NCI-H1092 treated with DMSO at 0.1 percent for 48 hours (cell line): ENCODE results near the gene C14orf93.
A peak's percentile ranks its signal among the peaks of the same experiment; 100 is the strongest.

ENCODE experiments used
- DNase-seq: peaks from one replicate; lab custom pipeline; 2025; lab: John Stamatoyannopoulos, UW

The C14orf93 gene

GRCh38 chr14:22994762-22995275 is 15.1 kb downstream of the C14orf93 start:
- peak; percentile 45 for DNase-seq

GRCh38 chr14:22993517-22993916 is 16.4 kb downstream of the C14orf93 start:
- no peak for DNase-seq

DNA sequence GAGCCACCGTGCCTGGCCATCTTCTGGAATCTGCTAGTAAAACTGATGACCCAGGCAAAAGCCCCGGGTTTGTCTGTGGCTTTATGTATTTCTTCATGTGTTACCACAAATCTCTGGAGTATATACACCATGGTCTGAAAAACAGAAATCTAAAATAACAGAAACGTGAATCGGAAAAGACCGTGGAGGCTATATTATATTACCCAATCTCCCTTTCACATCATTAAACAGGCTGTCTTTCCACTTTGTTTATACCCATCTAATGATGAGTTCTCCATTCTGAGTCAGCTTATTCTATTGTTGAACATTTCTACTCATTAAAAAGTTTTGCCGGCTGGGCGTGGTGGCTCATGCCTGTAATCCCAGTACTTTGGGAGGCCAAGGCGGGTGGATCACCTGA is 18.1 kb downstream of the C14orf93 start:
- no peak for DNase-seq

- DNase-seq, result no peak
Measured at GRCh38 chr14:22987291-22987690, 22.7 kb downstream of the C14orf93 start.

DNA sequence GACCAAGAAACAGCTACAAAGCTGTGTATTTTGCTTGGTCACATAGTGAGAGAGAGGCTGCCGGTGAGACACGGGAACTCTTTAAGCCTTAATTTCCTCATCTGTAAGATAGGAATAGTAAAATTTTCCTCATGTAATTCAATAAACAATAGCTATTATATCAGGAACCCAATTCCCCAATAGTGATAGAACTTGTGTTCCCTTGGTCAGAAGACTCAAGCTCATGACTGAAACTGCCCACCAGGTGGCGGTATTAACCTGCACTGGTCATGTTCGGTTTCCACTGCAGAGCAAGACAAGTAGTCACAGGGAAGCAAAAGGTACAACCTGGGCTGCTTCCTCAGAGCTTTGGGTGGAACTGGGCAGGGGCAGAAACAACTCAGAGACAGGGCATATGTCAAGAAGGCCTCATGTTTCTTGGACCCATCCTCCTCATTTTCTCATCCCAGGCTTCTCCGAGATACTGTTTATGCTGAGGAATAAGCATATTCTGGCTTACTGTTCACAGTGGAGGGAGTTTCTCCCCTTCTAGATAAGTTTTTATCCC is 23.4 kb downstream of the C14orf93 start:
- DNase-seq, result peak; percentile 69

DNA sequence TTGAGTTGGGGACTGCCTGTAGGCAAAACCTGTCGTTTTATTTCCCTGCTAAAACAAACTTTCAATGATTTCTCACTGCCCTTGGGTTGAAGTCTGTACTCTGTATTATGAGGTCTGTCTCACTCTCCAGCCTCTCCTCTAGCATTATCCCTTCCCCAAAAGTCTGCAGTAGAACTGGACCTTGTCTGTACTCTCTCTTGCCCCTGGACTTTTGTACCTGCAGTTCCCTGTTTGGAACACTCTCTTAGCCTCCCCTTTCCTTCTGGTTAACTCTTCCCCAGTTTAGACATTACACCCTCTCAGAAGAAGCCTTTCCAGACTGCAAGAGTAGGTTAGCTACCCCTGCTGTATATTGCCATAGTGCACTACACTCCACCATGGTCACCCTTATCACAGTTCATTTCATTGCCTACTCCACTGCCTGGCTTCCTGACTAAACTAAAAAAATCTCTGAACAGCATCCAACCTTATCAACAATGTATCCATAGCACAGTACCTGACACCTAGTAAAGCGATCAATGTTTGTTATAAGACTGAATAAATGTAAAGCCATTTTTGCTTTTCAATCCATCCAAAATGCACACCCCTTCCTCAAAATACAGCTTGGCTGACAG is 23.9 kb downstream of the C14orf93 start:
- no peak for DNase-seq

DNA sequence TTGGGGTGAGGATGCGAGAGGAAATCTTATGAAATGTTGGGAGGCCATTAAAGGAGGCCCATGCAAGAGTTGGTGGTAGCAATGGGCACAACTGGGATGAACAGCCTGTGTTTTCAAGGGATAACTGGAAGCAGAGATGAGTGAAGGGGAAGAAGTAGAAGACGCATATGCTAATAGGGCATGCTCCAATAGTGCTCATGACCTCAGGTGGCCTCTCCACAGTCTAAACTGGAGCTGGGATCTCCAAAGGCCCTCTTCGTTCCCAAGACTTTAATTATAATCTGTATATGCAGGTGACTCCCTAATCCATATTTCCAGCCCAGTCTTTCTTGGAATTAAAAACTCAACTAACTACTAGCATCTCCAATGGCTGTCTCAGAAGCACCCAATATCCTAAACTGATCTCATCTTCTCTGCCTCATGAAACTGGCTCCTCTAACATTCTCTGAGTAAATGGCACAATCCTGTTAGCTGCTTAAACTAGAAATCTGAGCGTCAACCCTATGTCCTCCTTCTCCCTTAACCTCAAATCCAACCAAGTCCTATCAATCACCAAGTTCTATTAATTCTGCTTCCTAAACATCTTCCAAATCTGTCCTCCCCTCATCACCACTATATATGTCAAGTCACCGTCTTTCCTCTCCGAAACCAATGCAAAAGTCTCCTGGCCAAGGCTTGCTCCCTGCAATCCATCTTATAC is 24.8 kb downstream of the C14orf93 start:
- DNase-seq, result no peak

- no peak for DNase-seq
Measured at GRCh38 chr14:22982477-22983245, 27.3 kb downstream of the C14orf93 start, which contains the start of gene AJUBA. AJUBA (minus strand) TSS chr14:22982551; CDS start chr14:22982266, 285 bp downstream.

DNA sequence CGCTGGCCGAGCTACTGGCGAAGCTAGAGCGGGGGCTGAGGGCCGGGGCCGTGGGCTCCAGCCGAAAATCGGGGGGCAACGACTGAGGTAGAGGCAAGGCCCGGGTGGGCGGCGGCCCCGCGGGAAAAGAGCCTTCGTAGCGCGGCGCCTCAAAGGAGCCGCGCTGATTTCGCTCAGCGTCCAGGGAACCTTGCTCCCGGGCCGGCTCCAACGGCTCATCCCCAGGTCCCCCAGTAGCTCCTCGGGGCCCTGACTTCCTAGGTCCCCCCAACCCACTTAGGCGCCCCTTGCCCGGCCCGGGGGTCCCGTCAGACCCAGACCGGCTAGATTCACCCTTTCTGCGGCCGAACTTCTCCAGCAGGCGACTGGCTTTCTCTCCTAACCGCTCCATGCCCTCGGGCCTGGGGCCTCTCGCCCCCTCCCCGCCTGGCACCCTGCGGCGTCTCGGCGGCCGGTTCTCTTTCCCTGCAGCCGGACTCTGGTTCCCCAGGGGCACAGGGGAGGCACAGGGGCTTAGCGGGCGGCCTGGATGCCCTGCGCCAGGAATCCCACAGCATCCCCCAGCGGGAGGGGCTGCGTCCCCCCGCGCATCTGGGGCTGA is 28.0 kb downstream of the C14orf93 start:
- DNase-seq, result no peak

- no peak for DNase-seq
Measured at GRCh38 chr14:22981090-22981875, 28.7 kb downstream of the C14orf93 start.

GRCh38 chr14:22980672-22981089 is 29.3 kb downstream of the C14orf93 start:
- DNase-seq, result no peak

DNA sequence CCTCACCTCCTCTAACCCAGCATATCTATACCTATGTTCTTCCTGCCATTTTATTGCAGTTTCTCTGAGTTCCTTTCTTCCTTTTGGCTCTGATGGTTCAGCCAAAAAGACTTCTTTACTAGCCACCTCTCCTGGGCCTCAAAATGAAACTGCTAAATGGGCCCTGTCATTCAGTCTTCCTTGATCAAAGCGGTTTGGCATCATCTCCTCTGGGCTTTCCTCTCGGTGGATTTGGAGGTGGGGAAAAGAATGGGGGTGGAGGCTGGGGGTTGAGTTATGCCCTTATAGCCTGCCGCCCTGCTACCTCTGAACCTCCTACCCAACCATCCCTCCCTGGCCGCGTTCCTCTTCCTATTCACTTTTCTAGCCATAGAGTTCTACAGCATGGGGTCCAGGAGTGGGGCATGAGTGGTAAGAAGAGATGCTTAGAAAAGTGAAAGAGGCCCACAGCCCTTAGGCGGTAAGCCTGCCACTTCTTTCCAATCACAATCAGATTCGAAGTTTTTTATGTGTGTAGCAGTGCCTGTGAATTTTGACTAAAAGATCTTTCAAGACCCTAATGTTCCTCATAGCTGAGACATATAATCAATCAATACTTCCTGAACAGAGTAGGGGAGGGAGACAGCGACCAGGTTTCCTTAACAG is 30.1 kb downstream of the C14orf93 start:
- no peak for DNase-seq

DNA sequence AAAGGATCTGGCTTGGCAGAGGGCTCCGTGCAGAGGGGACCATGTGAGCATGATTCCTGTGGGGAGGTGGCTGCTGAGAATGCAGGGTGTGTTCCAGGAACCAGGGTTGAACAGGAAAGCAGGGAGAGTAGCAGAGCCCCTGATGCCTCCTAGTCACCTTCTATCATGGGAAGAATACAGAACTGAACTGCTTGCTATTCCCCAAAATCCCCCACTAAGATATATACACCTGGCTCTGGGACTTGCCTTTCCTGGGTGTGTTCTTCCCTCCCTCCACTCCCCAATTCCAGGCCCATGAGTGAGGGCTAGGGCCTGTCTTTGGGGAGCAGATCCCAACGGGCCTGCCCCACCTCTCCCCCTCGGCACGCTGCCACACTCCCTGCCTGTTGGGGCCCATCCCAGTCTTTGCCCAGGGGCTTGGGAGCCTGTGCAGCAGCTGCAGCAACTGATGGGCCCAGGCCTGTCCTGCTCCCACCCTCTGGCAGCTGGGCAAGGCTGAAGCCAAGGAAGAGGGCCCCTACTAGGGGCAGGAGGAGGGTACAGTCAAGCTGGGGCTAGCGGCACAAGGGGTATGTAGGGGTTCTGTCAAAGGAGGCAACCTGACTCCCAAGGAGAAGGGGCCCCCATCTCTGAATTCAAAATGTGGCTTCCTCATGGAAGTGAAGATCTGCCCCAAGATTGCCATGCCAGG is 30.8 kb downstream of the C14orf93 start:
- no peak for DNase-seq

- DNase-seq, result no peak
Measured at GRCh38 chr14:22978487-22978837, 31.5 kb downstream of the C14orf93 start.

- DNase-seq, result no peak
Measured at GRCh38 chr14:22977684-22978486, 32.1 kb downstream of the C14orf93 start.

GRCh38 chr14:22977434-22977683 is 32.6 kb downstream of the C14orf93 start:
- no peak for DNase-seq

DNA sequence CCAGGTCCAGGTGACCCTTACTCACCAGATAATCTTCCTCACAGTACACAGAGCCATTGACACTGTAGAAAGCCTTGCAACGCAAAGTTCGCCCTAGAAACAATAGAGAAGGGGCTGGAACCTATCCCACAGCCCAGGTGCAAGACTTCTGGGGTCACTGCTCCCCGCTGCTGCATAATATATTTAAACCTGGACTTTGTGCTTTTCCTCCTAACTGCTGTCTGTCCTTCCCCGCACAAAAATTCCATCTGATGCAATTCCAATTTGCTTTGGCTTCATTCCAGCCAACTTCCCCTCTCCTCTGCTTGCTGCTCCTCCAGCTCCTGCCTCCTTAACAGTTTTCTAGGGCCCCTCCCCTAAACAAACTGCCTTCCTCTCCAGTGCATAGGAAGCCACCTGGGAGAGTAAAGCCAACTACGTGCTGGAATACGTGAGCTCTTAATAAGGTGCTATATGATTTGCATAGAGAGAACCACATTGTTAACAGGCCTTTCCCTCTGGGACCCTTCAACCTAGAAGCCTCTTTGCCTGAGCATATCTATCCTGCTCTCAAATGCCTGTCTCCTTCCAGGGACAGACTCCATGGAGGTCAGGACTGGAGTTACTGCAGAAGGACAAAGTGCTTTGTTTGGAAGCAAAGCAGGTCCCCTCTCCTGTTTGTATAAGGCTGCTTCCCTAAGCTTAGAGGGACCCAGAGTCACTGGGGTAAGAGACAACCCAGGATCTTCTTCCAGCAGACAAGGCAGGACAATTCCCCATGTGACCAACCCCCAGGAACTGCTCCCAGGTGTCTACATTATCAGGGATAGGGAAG is 33.1 kb downstream of the C14orf93 start:
- no peak for DNase-seq

DNA sequence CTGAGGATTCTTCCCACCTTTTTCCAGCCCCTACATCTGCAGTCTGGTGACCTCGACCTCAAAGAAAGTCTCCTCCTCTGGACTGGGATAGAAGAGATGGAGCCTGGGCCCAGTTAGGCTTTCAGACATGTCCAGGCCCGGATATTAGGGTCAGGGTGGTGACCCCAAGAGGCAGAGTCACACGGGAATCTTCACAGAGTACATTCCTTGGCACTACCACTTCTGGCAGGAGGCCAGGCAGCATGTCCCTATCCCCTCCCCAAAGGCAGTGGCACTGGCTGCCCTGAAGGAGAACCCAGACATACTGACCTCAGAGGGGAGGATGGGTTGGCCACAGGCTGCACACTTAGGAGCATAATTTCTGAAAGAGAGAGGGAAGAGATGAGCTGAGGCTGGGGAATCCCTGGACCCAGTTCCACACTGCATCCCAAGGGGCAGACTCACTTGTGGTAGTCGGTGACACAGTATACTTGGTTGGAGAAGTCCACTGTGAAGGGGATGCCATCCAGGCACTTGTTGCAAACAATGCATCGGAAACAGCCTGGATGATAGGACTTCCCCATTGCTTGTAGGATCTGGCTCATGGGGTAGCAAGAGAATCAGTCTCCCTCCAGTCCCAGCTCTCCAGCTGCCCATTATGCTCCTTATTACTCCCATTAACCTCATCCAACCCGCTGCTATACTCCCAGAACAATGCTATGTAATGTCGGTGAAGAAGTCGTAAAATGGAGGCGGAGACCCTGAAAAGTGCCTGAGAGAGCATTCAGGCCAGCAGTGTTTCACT is 35.2 kb downstream of the C14orf93 start:
- DNase-seq, result no peak
